Stimulated activated CD8-positive, alpha-beta memory T cell treated with anti-CD3 and anti-CD28 coated beads, Interleukin-2, amount 100 ng/mL, for 48 hours (primary cell): ENCODE results near the gene MINDY4B.

Source experiments
- DNase-seq, 2 donors: peaks; one replicate each; pipeline ENCODE4 v3.0.0-alpha.2; 2020; ENCODE audit warnings: low read depth in 2 of 2

Gene MINDY4B

GRCh38 chr3:150844484-150844883 is 60.8 kb downstream of the MINDY4B start:
- no peak for DNase-seq

- no peak for DNase-seq
These were observed 62.0 kb downstream of the MINDY4B start for GRCh38 chr3:150843241-150843640.

GRCh38 chr3:150840802-150841515 is 64.3 kb downstream of the MINDY4B start:
- no peak for DNase-seq

DNA sequence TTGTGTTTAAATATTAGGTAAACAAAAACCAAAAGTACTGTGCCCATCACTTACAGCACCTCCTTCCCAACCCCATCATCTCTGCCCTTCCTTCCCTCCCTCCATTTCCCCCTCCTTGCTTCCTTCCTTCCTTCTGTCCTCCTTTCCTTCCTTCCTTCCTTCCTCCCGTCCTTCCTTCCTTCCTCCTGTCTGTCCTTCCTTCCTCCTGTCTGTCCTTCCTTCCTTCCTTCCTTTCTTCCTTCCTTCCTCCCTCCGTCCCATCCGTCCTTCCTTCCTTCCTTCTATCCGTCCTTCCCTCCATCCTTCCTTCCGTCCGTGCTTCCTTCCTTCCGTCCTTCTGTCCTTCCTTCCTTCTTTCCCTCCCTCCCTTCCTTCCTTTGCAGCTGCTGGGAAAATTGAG is 74.5 kb downstream of the MINDY4B start:
- DNase-seq, result no peak

DNA sequence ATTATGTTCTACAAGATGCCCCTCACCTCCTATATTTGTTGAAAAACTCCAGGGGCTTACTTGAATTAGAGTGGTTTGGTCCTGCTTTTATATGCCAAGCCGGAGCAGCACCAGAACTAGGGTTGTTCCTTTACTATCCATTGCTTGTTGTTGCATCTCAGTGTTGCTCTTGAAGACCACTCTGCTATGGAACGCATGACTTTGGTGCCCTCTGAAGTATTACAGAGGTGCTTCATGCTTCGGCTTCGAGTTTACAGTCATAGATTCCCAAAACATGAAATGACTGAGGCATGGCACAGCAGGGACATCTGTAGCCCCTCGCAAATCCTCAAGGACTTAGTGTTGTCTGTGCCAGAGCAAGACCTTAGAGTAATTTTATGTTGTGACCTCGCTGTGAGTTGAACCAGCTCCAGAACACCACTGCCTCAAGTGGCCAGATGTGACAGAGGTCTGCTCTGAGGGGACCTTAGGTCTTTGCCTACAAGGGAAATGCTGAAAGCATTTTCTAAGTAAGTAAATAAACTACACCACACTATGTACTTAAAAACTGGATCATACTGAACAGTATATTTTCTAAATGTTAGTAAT is 75.1 kb downstream of the MINDY4B start:
- DNase-seq, result no peak

DNA sequence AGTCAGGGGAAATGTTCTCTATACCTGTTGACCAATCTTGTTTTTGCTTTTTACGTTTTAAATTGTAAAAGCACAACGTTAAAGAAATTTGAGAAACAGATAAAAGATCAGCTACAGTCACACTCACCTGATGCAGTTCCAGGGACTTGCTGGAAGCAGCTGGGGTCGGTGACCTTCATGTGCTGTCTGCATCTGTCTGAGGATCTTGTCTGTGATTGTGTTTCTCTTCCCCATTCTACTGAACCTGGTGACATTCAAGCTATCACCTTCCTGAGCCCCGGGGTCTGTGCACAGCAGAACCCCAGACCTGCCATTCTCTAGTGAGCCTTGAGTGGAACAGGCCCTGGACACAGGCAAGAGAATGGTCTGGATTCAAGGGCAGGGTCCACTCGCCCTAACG is 75.8 kb downstream of the MINDY4B start:
- DNase-seq, result no peak

- DNase-seq, result no peak
These were observed 76.2 kb downstream of the MINDY4B start for GRCh38 chr3:150828997-150829396.

DNA sequence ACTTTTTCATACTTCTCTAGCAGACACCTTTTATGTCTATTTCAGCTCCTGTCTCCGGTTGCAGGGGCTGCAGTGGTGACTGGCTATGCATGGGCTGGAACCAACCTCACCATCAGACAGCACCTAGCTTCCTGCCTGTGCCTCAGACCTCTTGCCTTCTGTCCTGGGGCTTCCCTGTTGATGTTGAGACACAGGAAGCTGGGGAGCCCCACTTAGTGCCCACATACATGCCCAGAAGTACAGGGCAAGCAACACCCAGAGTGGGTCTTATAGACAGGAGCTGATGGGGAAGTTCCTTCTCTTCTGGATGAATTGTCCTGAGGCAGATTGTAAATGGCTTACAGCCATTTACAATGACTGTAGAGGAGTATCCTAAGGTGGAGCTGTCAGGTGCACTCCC is 77.0 kb downstream of the MINDY4B start:
- no peak for DNase-seq

- DNase-seq, result no peak
These were observed 78.6 kb downstream of the MINDY4B start for GRCh38 chr3:150826466-150827282.

DNA sequence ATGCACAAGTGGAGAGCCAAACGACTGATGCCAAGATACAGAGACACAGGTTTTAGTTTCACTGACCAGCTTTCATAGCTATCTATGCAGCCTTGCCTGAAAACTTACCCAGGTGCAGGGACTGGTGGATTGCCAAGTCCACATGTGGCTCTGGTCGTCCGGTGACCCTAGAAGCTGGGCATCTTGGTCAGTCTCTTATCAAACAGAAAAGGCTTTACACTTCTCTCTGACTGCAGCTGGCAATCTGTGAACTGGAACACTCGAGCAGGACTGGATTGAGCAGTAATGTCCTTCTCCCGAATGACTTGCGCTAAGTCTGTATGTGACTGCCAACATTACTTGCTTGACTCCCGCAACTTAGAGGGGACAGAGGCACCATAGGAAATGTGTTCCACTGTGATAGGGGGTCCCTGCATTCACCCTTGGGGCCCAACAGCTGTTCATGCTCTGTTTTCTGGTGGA is 79.3 kb downstream of the MINDY4B start:
- DNase-seq, result no peak

DNA sequence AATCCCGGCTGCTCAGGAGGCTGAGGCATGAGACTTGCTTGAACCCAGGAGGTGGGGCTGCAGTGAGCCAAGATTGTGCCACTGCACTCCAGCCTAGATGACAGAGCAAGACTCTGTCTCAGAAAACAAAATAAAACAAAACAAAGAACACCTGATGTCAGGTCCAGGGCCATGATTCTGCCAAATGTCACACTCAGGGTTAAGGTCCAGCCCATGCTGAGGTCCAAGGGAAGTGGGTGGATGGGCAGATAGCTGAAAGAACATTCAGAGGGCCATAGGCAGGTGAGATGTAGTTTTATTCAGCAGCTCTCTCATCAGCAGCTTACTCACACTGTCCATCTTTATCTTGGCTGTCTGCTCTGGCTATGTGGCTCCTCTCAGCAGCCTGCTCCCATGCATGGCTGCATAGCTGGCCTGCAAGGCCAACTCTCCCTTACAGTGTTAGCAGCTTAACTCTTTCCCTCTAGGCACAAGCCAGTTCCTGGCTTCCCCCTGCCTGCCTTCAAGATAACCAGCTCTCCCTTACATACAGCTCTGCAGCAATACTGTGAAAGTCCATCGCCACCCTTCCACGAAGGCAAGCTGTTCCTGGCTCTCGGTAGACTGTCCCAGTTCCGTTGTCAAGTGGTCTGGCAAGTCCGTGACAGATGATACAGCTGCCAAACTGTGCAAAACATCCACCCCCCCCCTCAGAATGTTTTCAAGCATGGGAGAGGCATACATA is 79.9 kb downstream of the MINDY4B start:
- no peak for DNase-seq

GRCh38 chr3:150823277-150823676 is 82.0 kb downstream of the MINDY4B start:
- no peak for DNase-seq

DNA sequence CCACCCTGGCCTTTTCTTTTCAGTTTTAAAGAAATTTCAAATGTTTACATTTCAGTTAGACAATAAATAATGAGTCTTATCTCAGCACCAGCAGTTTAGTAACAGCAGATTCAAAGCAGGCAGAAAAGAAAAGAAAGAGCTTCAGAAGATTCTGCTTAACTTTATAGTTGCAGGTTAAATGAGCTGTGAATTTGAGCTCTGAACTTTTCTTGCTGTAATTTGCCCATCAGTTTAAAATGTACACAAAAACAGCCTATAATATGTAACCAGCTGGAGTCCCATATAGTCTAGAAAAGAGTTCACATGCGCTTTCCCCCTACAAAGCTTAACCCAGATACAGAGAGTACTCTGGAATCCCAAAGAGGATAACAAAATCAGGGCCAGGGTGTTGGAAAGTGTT is 82.6 kb downstream of the MINDY4B start:
- DNase-seq, result no peak
